Sigmoid colon (tissue), 4 donors: ENCODE results near the gene BHMT2.

ENCODE experiments used
- EP300 ChIP-seq, 4 donors: sonication (generic); formaldehyde crosslinking; IDR thresholded peaks; one replicate each; pipeline ENCODE4 v1.6.1; 2017; ENCODE audit warnings: antibody characterized with exemption in 4 of 4
- POLR2A ChIP-seq, 2 donors: fragments of 450-650 bp; IDR thresholded peaks; one replicate each; pipeline ENCODE4 v1.6.1; 2016; ENCODE audit warnings: antibody characterized with exemption in 2 of 2, mild to moderate bottlenecking in 2 of 2, moderate library complexity in 2 of 2
- POLR2AphosphoS5 ChIP-seq, 4 donors: sonication (generic); formaldehyde crosslinking; IDR thresholded peaks; one replicate each; pipeline ENCODE4 v1.6.1; 2017; ENCODE audit warnings: antibody characterized with exemption in 4 of 4
- TF ChIP-seq, protein P1 (sequence below), 4 experiments: fragments of 450-650 bp in 3 of 4; fragments of 200-600 bp in 1 of 4; IDR thresholded peaks; one replicate each; pipeline ENCODE4 v1.5.1; 2016 to 2019; ENCODE audit warnings: antibody characterized with exemption in 4 of 4, mild to moderate bottlenecking in 3 of 4, moderate library complexity in 2 of 4

DNA sequence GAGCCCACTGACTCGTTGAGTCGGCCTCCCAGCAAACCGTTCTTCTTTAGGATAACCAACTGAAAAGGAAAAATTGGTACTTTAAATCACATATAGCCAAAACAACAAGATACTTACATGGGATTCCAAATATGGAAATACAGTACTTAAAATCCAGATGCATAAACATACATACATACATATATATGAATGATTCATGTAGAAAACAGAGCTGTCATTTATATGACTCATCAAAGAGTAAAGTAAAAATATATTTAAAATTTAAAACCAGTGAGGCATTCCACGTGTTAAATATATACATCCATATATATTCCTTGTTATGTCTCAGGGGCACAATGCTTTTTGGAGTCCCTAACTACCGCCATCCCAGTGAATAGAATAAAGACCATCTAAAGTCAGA, 36.8 kb upstream of the BHMT2 start:
- TF ChIP-seq, protein P1, sequence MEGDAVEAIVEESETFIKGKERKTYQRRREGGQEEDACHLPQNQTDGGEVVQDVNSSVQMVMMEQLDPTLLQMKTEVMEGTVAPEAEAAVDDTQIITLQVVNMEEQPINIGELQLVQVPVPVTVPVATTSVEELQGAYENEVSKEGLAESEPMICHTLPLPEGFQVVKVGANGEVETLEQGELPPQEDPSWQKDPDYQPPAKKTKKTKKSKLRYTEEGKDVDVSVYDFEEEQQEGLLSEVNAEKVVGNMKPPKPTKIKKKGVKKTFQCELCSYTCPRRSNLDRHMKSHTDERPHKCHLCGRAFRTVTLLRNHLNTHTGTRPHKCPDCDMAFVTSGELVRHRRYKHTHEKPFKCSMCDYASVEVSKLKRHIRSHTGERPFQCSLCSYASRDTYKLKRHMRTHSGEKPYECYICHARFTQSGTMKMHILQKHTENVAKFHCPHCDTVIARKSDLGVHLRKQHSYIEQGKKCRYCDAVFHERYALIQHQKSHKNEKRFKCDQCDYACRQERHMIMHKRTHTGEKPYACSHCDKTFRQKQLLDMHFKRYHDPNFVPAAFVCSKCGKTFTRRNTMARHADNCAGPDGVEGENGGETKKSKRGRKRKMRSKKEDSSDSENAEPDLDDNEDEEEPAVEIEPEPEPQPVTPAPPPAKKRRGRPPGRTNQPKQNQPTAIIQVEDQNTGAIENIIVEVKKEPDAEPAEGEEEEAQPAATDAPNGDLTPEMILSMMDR (IDR thresholded peaks at IDR 0.05), result no peak
- TF ChIP-seq POLR2A (IDR thresholded peaks at IDR 0.05) (no peak), EP300 (IDR thresholded peaks at IDR 0.05) (no peak), POLR2AphosphoS5 (IDR thresholded peaks at IDR 0.05) (no peak)
